22Rv1 (cell line): ENCODE results near the gene PTPRD.

Source experiments
- CTCF ChIP-seq: fragments of 450-650 bp; IDR thresholded peaks from 2 replicates; pipeline ENCODE4 v1.5.1; 2017; ENCODE audit warnings: mild to moderate bottlenecking
- ZFX ChIP-seq: fragments of 450-650 bp; IDR thresholded peaks from 2 replicates; pipeline ENCODE4 v1.6.1; 2017; ENCODE audit warnings: antibody characterized with exemption, borderline replicate concordance

GRCh38 chr9:10146517-10147331 lies 466.1 kb downstream of the PTPRD start:
- TF ChIP-seq CTCF: no peak; the same call in 1 of the 2 replicates
- TF ChIP-seq ZFX: no peak
